ENCODE measurements around the gene KAT2B. TPM values are rescaled to one million over a fixed set of nuclear protein-coding genes. Genes with fewer than 3 reads are reported as not detected.

Gene KAT2B
- 10 to 100 TPM; 27.2 to 49.1 (median 27.5) TPM for total RNA-seq
- long read RNA-seq, donor 1, full-length matches to known transcripts = 5 of 9 reads
- long read RNA-seq, donor 1, partial matches to known transcripts = 3 of 9 reads
- long read RNA-seq, donor 1, other reads (novel, unspliced or antisense) = 1 of 9 reads
- long read RNA-seq, donor 2 = 0 reads

- peaks cover 30% of the 10 kb centered on the region for H3K4me1 ChIP-seq (ENCODE audit: low read depth)
- H3K9me3 ChIP-seq = no peaks in the 10 kb centered on the region
- TF ChIP-seq CTCF (IDR thresholded peaks at IDR 0.05) = peak; percentile 47
- peak within 1 kb of the TSS; percentile 61 for H3K4me3 ChIP-seq
- intact Hi-C loops (cut with DNase I, micrococcal nuclease) = loop anchor here in 1 of 2 donors (10.0 kb wide), 1 partner anchor 95 kb away; the partner anchor contains the start of gene RAB5A
- DNase-seq (peak; percentile 86 to 91 (median 91)), ATAC-seq (peak; percentile 79)
- no peaks in the 10 kb centered on the region for H3K36me3 ChIP-seq (ENCODE audit: low read depth)
Measured at GRCh38 chr3:20039765-20040547, at the start of gene KAT2B. Gene KAT2B (plus strand): TSS chr3:20040446. CDS start chr3:20040478, 32 bp downstream.

GRCh38 chr3:19994796-19995195, 45.5 kb upstream of the KAT2B start:
- no peaks in the 10 kb centered on the region for H3K36me3 ChIP-seq (ENCODE audit: low read depth)
- H3K4me3 ChIP-seq = no peak overlapping the region
- no peak for ATAC-seq
- intact Hi-C loops (cut with DNase I, micrococcal nuclease) = no loop called here
- DNase-seq = no peak
- no peaks in the 10 kb centered on the region for H3K4me1 ChIP-seq (ENCODE audit: low read depth)
- TF ChIP-seq CTCF (IDR thresholded peaks at IDR 0.05) = no peak
- H3K9me3 ChIP-seq = no peaks in the 10 kb centered on the region

GRCh38 chr3:19997502-19997901, 42.7 kb upstream of the KAT2B start:
- ATAC-seq = no peak
- no peak for TF ChIP-seq CTCF (IDR thresholded peaks at IDR 0.05)
- intact Hi-C loops (cut with DNase I, micrococcal nuclease) = no loop called here

GRCh38 chr3:20001932-20002331, 38.3 kb upstream of the KAT2B start:
- Histone ChIP-seq H3K4me1 (ENCODE audit: low read depth) (no peaks in the 10 kb centered on the region), H3K4me3 (no peak overlapping the region), H3K9me3 (no peaks in the 10 kb centered on the region), H3K36me3 (ENCODE audit: low read depth) (no peaks in the 10 kb centered on the region)
- no peak for TF ChIP-seq CTCF (IDR thresholded peaks at IDR 0.05)
- no peak for DNase-seq
- ATAC-seq = no peak
- intact Hi-C loops (cut with DNase I, micrococcal nuclease) = no loop called here

More at GRCh38 chr3:19997502-19997901, 42.7 kb upstream of the KAT2B start:
- no peaks in the 10 kb centered on the region for H3K9me3 ChIP-seq
- H3K36me3 ChIP-seq (ENCODE audit: low read depth) = no peaks in the 10 kb centered on the region
- DNase-seq = no peak
- H3K4me3 ChIP-seq = no peak overlapping the region
- no peaks in the 10 kb centered on the region for H3K4me1 ChIP-seq (ENCODE audit: low read depth)

GRCh38 chr3:20007960-20008359, 32.3 kb upstream of the KAT2B start:
- Histone ChIP-seq H3K4me1 (ENCODE audit: low read depth) (no peaks in the 10 kb centered on the region), H3K9me3 (no peaks in the 10 kb centered on the region), H3K36me3 (ENCODE audit: low read depth) (no peaks in the 10 kb centered on the region), H3K4me3 (no peak overlapping the region)
- ATAC-seq (no peak), DNase-seq (no peak)
- intact Hi-C loops (cut with DNase I, micrococcal nuclease) = no loop called here
- no peak for TF ChIP-seq CTCF (IDR thresholded peaks at IDR 0.05)

All from mucosa of descending colon (tissue), 3 donors.